SJCRH30 (cell line): ENCODE results near the gene CD70. TPM values are rescaled to one million over a fixed set of nuclear protein-coding genes. Genes with fewer than 3 reads are reported as not detected.
"Not testable (repeated sequence)": the region's sequence is repeated elsewhere in the genome, so short reads cannot be mapped to it uniquely, and the experiment has no call there.

Source experiments
- DNase-seq, 2 experiments: peaks; one replicate each; pipeline ENCODE4 v3.0.0-alpha.2; 2015 to 2020
- H3K27ac ChIP-seq: fragments of 250-450 bp; sonication (Bioruptor Pico); 2 replicates; pipeline ENCODE4 v1.5.1; 2020; ENCODE audit warnings: mild to moderate bottlenecking, moderate library complexity
- H3K27me3 ChIP-seq: fragments of 250-450 bp; sonication (Bioruptor Pico); 2 replicates; pipeline ENCODE4 v1.5.1; 2020; ENCODE audit warnings: mild to moderate bottlenecking, moderate library complexity
- H3K36me3 ChIP-seq: fragments of 250-450 bp; sonication (Bioruptor Pico); 2 replicates; pipeline ENCODE4 v1.5.1; 2020; ENCODE audit warnings: mild to moderate bottlenecking, moderate library complexity
- H3K4me1 ChIP-seq: fragments of 250-450 bp; sonication (Bioruptor Pico); 2 replicates; pipeline ENCODE4 v1.5.1; 2020; ENCODE audit warnings: mild to moderate bottlenecking, moderate library complexity
- H3K4me3 ChIP-seq: fragments of 250-450 bp; sonication (Bioruptor Pico); 2 replicates; pipeline ENCODE4 v1.5.1; 2020; ENCODE audit warnings: mild to moderate bottlenecking, moderate library complexity
- H3K9me3 ChIP-seq: fragments of 250-450 bp; sonication (Bioruptor Pico); replicated peaks from 2 replicates; pipeline ENCODE4 v1.5.1; 2020; ENCODE audit warnings: mild to moderate bottlenecking, moderate library complexity
- total RNA-seq: library from RNA; depleted of rRNA; stranded (reverse); fragments of >200 nt; shearing (Covaris generic); gene quantifications from 2 replicates; pipeline ENCODE4 v1.2.3, GENCODE V29; 2014

The CD70 gene
- total RNA-seq, 1 experiment from 2014 or later = not detected

- Histone ChIP-seq H3K4me1 (no peaks in the 10 kb centered on the region), H3K4me3 (no peak overlapping the region), H3K27me3 (no peaks in the 10 kb centered on the region), H3K36me3 (no peaks in the 10 kb centered on the region), H3K9me3 (no peaks in the 10 kb centered on the region), H3K27ac (no peak overlapping the region)
- no peak for DNase-seq
Measured at GRCh38 chr19:6604906-6605305, 14.0 kb upstream of the CD70 start.

DNA sequence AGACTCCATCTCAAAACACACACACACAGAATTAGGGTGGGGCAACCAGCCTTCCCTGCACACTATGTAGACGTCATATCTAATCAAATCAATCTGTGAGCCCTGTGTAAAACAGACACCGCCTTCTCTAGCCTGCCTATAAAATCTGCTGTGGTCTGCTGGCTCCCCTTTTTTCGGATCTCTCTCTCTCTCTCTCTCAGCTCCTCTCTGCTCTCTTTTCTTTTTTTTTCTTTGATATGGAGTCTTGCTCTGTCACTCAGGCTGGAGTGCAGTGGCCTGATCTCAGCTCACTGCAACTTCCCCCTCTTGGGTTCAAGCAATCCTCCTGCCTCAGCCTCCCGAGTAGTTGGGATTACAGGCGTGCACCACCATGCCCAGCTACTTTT is 11.8 kb upstream of the CD70 start:
- H3K27me3 ChIP-seq = no peaks in the 10 kb centered on the region
- no peak overlapping the region for H3K4me3 ChIP-seq
- no peaks in the 10 kb centered on the region for H3K36me3 ChIP-seq
- DNase-seq = no peak
- no peaks in the 10 kb centered on the region for H3K4me1 ChIP-seq
- no peaks in the 10 kb centered on the region for H3K9me3 ChIP-seq
- H3K27ac ChIP-seq = no peak overlapping the region

GRCh38 chr19:6601537-6602052 is 10.6 kb upstream of the CD70 start:
- H3K4me3 ChIP-seq, H3K4me1 ChIP-seq, H3K27me3 ChIP-seq, H3K27ac ChIP-seq, DNase-seq, H3K9me3 ChIP-seq, H3K36me3 ChIP-seq: not testable (repeated sequence)

DNA sequence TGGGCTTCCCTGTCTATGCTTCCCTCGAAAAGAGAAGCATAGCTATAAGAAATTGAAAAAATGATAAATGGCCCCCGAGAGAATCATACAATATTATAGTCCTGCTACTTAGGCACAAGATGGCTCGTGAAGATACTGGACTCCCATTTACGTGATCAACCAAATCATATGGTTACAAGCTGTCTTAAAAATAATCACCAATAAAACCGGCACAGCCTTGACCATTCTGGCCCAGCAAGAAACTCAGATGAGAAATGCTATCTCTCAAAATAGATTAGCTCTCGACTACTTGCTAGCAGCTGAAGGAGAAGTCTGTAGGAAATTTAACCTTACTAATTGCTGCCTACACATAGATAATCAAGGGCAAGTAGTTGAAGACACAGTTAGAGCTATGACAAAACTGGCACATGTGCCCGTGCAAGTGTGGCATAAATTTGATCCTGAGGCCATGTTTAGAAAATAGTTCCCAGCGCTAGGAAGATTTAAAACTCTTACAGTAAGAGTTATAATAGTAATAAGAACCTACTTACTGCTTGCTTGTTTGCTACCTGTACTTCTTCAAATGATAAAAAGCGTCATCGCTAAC is 10.1 kb upstream of the CD70 start:
- DNase-seq, H3K9me3 ChIP-seq, H3K27ac ChIP-seq, H3K4me1 ChIP-seq, H3K4me3 ChIP-seq, H3K36me3 ChIP-seq, H3K27me3 ChIP-seq: not testable (repeated sequence)

GRCh38 chr19:6599866-6600454 is 9.0 kb upstream of the CD70 start:
- H3K27me3 ChIP-seq = no peaks in the 10 kb centered on the region
- H3K9me3 ChIP-seq = no peaks in the 10 kb centered on the region
- no peaks in the 10 kb centered on the region for H3K36me3 ChIP-seq
- H3K27ac ChIP-seq = no peak overlapping the region
- H3K4me3 ChIP-seq = no peak overlapping the region
- no peaks in the 10 kb centered on the region for H3K4me1 ChIP-seq
- DNase-seq = no peak

DNA sequence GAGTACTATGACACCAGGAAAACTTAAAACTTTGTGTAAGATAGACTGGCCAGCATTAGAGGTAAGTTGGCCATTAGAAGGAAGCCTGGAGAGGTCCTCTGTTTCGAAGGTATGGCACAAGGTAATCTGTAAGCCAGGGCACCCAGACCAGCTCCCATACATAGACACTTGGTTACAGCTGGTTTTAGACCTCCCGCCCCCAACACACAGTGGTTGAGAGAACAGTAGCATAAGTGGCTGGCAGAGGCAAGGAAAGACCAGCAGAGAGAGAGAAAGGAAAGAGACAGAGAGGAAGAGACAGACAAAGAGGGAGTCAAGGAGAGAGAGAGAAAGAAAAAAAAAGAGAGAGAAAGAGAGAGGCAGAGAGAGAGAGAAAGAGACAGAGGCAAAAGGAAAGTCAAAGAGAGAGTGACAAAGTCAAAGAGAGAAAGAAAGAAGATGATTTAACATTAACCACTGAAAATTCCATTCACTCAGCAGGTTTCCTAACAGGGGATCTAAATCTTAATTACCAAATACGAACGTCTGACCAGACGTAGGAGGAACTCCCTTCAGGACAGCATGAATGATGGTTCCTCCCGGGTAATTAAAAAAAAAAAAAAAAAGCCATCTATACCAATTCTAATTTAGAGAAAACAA is 7.4 kb upstream of the CD70 start:
- H3K27me3 ChIP-seq, H3K36me3 ChIP-seq, H3K9me3 ChIP-seq, H3K4me3 ChIP-seq, DNase-seq, H3K4me1 ChIP-seq, H3K27ac ChIP-seq: not testable (repeated sequence)

DNA sequence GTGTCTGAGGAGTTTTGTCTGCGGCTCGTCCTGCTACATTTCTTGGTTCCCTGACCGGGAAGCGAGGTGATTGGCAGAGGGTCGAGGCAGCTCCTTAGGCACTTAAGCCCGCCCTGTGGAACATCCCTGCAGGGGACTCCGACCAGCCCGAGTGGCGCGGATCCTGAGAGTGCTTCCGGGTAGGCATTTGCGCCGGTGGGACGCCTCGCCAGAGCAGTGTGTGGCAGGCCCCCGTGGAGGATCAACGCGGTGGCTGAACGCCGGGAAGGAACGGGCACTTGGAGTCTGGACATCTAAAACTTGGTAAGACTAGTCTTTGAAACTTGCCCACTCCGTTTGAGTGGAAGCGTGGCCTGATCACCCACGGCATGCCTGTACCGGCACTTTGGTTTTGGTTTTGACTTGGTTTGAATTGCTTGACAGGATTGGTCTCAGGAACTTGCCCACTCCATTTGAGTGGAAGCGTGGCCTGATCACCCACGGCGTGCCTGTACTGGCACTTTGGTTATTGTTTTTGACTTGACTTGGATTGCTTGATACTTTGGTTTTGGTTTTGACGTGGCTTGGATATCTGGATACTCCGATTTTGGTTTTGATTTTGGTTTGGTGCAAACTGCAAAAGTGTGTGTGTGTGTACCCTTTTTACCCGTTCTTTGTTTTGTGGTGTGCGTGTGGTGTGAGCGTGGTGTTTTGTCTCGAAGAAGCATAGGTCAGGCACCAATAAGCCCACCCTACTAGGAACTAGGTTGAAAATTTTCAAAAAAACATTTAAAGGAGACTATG is 6.7 kb upstream of the CD70 start:
- DNase-seq = not testable (repeated sequence)

DNA sequence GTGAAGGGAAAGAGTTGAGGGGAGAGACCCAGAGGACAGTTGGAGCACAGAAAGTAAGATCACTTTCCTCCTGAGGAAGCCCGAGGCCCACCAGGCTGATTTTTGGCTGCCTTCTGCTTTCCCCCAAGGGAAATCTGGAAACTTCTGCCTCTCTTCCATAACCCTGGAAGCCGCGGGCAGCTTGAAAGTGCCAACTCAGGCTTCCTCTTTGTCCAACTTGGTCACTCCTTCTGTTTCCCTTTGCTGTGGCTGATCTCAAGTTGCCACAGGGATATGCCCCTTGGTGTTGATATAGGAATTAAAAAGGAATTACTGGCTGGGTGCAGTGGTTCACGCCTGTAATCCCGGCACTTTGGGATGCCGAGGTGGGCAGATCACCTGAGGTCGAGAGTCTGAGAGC is 5.7 kb upstream of the CD70 start:
- H3K27me3 ChIP-seq = no peaks in the 10 kb centered on the region
- no peaks in the 10 kb centered on the region for H3K36me3 ChIP-seq
- no peaks in the 10 kb centered on the region for H3K9me3 ChIP-seq
- H3K27ac ChIP-seq = no peak overlapping the region
- no peak overlapping the region for H3K4me3 ChIP-seq
- no peak for DNase-seq
- no peaks in the 10 kb centered on the region for H3K4me1 ChIP-seq

More for the DNA sequence above, 6.7 kb upstream of the CD70 start:
- H3K9me3 ChIP-seq, H3K4me3 ChIP-seq, H3K4me1 ChIP-seq, H3K27ac ChIP-seq, H3K27me3 ChIP-seq, H3K36me3 ChIP-seq: not testable (repeated sequence)

- H3K27ac ChIP-seq = no peak overlapping the region
- H3K36me3 ChIP-seq = no peaks in the 10 kb centered on the region
- H3K9me3 ChIP-seq = no peaks in the 10 kb centered on the region
- H3K27me3 ChIP-seq = 0 out of 2 replicates have a peak, but pooled peaks cover under 1% of the 10 kb centered on the region
- H3K4me3 ChIP-seq = no peak overlapping the region
- DNase-seq = no peak
- H3K4me1 ChIP-seq = no peaks in the 10 kb centered on the region
Measured at GRCh38 chr19:6593651-6594416, 2.9 kb upstream of the CD70 start.

GRCh38 chr19:6590258-6590826 is 608 bp downstream of the CD70 start:
- H3K4me1 ChIP-seq = no peaks in the 10 kb centered on the region
- no peak for DNase-seq
- 0 out of 2 replicates have a peak, but pooled peaks cover 2% of the 10 kb centered on the region for H3K27me3 ChIP-seq
- H3K4me3 ChIP-seq = no peak overlapping the region
- H3K27ac ChIP-seq = no peak overlapping the region
- H3K9me3 ChIP-seq = no peaks in the 10 kb centered on the region
- H3K36me3 ChIP-seq = no peaks in the 10 kb centered on the region

DNA sequence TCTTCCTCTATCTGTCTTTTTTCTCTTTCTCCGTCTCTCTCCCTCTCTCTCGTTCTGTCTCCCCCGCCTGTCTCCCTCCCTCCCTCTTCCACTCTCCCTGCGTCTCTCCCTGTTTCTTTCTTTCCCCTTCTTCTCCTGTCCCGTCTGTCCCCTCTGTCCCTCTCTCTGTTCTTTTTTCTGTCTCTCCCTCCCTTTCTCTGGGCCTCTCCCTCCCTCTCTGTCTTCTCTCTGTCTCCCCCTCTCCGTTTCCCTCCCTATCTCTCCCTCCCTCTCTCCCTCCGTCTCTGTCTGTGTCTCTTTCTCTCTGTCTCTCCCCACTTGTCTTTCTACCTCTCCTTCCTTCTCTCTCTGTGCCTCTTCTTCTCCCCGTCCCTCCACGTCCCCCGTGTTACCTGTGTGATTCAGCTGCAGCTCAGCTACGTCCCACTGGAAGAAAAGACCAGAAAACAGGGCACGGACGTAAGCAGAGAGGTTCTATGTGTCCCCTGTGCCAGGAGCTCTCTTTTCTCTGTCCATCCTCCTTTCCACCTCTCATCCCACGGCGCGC is 1.2 kb downstream of the CD70 start:
- Histone ChIP-seq H3K4me3 (no peak overlapping the region), H3K27me3 (0 out of 2 replicates have a peak, but pooled peaks cover 2% of the 10 kb centered on the region), H3K9me3 (no peaks in the 10 kb centered on the region), H3K27ac (no peak overlapping the region), H3K36me3 (no peaks in the 10 kb centered on the region), H3K4me1 (no peaks in the 10 kb centered on the region)
- no peak for DNase-seq

DNA sequence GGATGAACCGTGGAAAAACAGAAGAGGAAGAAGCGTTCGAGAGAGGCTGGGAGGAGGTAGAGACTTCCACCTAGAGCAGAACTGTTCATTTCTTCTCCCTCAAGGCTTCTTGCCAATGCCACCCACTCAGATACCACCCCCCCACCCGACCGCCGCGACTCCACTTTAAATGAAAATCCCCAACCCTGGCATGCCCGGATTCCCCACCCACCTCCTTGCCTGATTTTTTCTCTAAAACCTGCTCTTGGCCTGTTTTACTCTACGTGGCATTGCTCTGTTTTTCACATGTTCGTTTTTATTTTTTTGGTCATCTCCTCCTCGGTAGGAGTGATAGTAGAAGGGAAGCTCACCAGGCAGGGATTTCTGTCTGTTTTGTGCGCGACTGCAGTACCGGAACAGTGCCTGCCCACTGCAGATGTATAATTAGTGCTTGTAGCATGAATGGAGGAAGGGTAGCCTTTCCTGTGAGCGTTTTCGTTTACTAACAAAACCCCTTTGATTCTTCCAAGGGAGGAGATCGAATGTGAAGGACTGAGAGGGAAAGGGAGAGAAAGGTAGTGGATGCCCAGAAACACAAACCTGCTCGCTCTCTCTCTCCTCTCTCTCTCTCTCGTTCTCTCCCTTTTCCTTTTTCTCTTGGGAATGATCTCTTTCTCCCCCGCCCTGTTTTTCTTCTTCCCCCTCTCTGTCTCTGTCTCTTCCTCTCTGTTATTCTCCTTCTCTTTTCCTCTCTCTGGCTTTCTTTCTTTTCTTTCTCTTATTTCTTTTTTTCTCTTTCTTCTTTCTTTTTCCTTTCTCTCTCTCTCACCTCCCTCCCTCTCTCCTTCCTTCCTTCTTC is 2.2 kb downstream of the CD70 start:
- Histone ChIP-seq H3K9me3 (no peaks in the 10 kb centered on the region), H3K27me3 (0 out of 2 replicates have a peak, but pooled peaks cover 2% of the 10 kb centered on the region), H3K4me1 (no peaks in the 10 kb centered on the region), H3K36me3 (no peaks in the 10 kb centered on the region), H3K27ac (no peak overlapping the region), H3K4me3 (no peak overlapping the region)
- no peak for DNase-seq

DNA sequence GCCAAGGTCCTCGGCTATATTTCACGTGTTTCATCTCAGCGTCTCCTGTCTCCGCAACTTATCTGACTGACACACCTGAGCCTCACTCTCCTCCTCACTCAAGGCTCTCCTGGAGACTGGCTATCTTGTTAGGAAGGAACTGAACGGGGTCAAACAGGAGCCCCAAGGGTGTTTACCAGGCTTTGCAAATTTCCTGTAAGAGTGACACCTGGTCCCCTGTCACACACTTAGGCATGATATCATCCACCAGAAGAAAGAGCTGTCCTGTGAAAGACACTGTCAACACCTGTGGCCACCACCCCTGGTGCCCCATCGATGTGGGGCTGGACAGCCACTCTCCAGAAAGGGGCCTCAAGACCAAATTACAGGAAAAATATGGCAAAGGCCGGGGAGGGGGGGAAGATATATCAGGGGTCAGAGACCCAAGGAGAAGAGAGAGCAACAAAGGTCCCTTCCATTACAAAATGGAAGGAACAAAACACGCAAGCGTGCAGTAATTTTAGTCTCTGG is 2.9 kb downstream of the CD70 start:
- H3K27ac ChIP-seq = no peak overlapping the region
- H3K9me3 ChIP-seq = no peaks in the 10 kb centered on the region
- no peaks in the 10 kb centered on the region for H3K4me1 ChIP-seq
- no peak for DNase-seq
- no peaks in the 10 kb centered on the region for H3K36me3 ChIP-seq
- H3K27me3 ChIP-seq = 0 out of 2 replicates have a peak, but pooled peaks cover 2% of the 10 kb centered on the region
- H3K4me3 ChIP-seq = no peak overlapping the region
